Measurements from ENCODE around the gene CLIP2. TPM values are rescaled to one million over a fixed set of nuclear protein-coding genes. Genes with fewer than 3 reads are reported as not detected.

Gene CLIP2
- total RNA-seq, 1 experiment from 2014 or later = 21.6 TPM

DNA sequence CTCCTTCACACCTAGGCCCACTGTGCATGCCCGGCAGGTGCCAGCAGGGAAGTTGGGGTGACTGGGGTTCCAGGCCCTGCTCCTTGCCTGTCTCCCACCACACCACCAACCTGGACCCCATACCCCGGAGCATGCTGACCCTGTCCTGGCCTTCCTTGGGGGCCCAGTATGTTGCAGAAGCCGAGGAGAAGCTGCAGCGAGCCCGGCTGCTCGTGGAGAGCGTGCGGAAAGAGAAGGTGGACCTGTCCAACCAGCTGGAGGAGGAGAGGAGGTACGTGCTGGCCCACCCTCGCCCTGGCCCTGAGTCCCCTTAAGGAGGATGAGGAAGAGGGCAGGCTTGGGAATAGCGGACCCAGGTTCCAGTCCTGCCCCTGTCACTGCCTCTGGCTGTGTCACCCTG lies 70.8 kb downstream of the CLIP2 start:
- no peak overlapping the region for H2BK120ac ChIP-seq (ENCODE audit: low read depth, low read length, poor library complexity, severe bottlenecking)
- H3K14ac ChIP-seq (ENCODE audit: insufficient read depth, low read length) = no peak overlapping the region
- Mint-ChIP-seq H3K4me3 (no peak overlapping the region), H3K27me3 (ENCODE audit: low read depth) (no peaks in the 10 kb centered on the region), H3K9me3 (no peaks in the 10 kb centered on the region), H3K27ac (no peak overlapping the region), H3K36me3 (ENCODE audit: insufficient read depth in 1 of 3, low read depth in 3 of 3) (peaks cover 25 to 43% (median 27%) of the 10 kb centered on the region in 3 experiments; a peak in 6 of 7 replicates), H3K4me1 (peaks cover 8 to 9% of the 10 kb centered on the region in 2 experiments; a peak in 3 of 4 replicates)
- H2BK12ac ChIP-seq (ENCODE audit: insufficient read length, low read depth, low read length) = no peak overlapping the region
- H2BK5ac ChIP-seq (ENCODE audit: insufficient read length, low read length) = no peak overlapping the region
- no peak overlapping the region for H4K5ac ChIP-seq (ENCODE audit: insufficient read length, low read depth, low read length)
- H3K79me2 ChIP-seq (ENCODE audit: insufficient read depth, low read length) = no peaks in the 10 kb centered on the region
- H3K4me1 ChIP-seq (ENCODE audit: insufficient read depth, low read length) = 0 out of 2 replicates have a peak, but pooled peaks cover 1% of the 10 kb centered on the region
- H2AFZ ChIP-seq (ENCODE audit: low read length) = no peak overlapping the region
- no peak overlapping the region for H3K4ac ChIP-seq (ENCODE audit: low read depth, low read length)
- H3K23me2 ChIP-seq (ENCODE audit: insufficient read length, low read depth, low read length, poor library complexity, severe bottlenecking) = no peaks in the 10 kb centered on the region
- no peak overlapping the region for H3K4me2 ChIP-seq (ENCODE audit: insufficient read depth, insufficient read length, low read length)
- no peak overlapping the region for H3K9ac ChIP-seq (ENCODE audit: extremely low read depth, insufficient read length, low read length)
- H3K23ac ChIP-seq (ENCODE audit: insufficient read length, low read depth, low read length) = no peak overlapping the region
- WGBS (ENCODE audit: extremely low coverage, insufficient read length, low lambda C conversion rate) = no CpG with 5 or more reads among the region's 11 CpGs
- H3K27ac ChIP-seq (ENCODE audit: insufficient read length, low read depth, low read length) = no peak overlapping the region
- H3K18ac ChIP-seq (ENCODE audit: insufficient read length, low read depth, low read length) = no peak overlapping the region
- no peak for DNase-seq
- H4K20me1 ChIP-seq (ENCODE audit: control insufficient read depth, insufficient read depth, insufficient read length) = no peaks in the 10 kb centered on the region
- no peak overlapping the region for H3K56ac ChIP-seq (ENCODE audit: insufficient read length, low read depth, low read length)
- H4K91ac ChIP-seq (ENCODE audit: insufficient read length, low read depth, low read length) = no peak overlapping the region
- no peak overlapping the region for H2AK5ac ChIP-seq (ENCODE audit: insufficient read length, low read length)
- H2BK20ac ChIP-seq (ENCODE audit: low read depth, low read length, poor library complexity, severe bottlenecking) = no peak overlapping the region
- H4K8ac ChIP-seq (replicated peaks; ENCODE audit: insufficient read length, low read depth, low read length) = no peak overlapping the region
- no peak overlapping the region for H3T11ph ChIP-seq (ENCODE audit: low read length)
- H3K9me3 ChIP-seq (ENCODE audit: control insufficient read depth, low read depth, low read length) = no peaks in the 10 kb centered on the region
- H3K27me3 ChIP-seq (ENCODE audit: insufficient read depth, low read length) = no peaks in the 10 kb centered on the region
- TF ChIP-seq, protein P1, sequence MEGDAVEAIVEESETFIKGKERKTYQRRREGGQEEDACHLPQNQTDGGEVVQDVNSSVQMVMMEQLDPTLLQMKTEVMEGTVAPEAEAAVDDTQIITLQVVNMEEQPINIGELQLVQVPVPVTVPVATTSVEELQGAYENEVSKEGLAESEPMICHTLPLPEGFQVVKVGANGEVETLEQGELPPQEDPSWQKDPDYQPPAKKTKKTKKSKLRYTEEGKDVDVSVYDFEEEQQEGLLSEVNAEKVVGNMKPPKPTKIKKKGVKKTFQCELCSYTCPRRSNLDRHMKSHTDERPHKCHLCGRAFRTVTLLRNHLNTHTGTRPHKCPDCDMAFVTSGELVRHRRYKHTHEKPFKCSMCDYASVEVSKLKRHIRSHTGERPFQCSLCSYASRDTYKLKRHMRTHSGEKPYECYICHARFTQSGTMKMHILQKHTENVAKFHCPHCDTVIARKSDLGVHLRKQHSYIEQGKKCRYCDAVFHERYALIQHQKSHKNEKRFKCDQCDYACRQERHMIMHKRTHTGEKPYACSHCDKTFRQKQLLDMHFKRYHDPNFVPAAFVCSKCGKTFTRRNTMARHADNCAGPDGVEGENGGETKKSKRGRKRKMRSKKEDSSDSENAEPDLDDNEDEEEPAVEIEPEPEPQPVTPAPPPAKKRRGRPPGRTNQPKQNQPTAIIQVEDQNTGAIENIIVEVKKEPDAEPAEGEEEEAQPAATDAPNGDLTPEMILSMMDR (conservative IDR thresholded peaks at IDR 0.05) = no peak
- no peaks in the 10 kb centered on the region for H3K79me1 ChIP-seq (ENCODE audit: insufficient read depth, low read depth, low read length, poor library complexity, severe bottlenecking)
- no peak overlapping the region for H2BK15ac ChIP-seq (ENCODE audit: low read depth, low read length)

Measured in H9 (cell line).